Epithelial cell of prostate (primary cell): ENCODE measurements around the gene SS18L1.

Experiments used
- DNase-seq: peaks from one replicate; pipeline ENCODE4 v3.0.0-alpha.2; 2011; ENCODE audit warnings: low read depth, low spot score
- H3K27ac ChIP-seq: fragments of 450-650 bp; 2 replicates; pipeline ENCODE4 v1.5.1; 2017; ENCODE audit warnings: mild to moderate bottlenecking

SS18L1 gene

DNA sequence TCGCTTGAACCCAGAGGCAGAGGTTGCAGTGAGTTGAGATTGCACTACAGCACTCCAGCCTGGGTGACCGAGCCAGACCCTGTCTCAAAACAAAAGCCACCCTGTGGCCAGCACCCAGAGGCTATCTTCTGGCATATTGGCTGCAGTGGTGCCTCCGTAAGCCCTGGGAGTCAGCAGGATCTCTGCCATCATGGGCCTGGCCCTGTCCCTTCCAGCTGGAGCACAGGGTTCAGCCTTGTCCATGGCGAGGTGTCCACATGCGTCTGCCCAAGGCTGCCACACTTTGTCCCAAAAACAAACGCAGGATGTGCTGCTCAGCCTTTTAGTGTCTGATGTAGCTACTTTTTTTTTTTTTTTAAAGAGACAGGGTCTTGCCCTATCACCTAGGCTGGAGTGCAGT lies 23.9 kb downstream of the SS18L1 start:
- no peak for DNase-seq
- no peak overlapping the region for H3K27ac ChIP-seq

DNA sequence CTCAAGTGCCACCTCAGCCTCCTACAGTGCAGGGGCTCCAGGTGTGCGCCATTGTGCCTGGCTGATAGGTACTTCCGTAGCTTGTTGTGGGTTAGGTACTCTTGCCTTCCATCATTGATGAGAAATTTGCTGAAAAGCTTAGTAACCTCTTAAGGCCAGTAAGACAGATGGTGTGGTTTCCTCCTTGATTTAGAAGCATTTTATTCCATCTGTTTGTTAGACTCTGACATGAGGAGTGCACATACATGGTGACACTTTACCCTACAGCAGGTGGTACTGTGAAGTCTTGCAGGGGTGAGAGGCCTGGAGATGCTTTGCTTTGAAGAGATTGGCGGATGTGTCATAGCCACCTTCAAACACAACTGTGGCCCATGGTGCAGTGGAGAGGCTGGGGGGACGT lies 24.5 kb downstream of the SS18L1 start:
- DNase-seq, result no peak
- no peak overlapping the region for H3K27ac ChIP-seq

DNA sequence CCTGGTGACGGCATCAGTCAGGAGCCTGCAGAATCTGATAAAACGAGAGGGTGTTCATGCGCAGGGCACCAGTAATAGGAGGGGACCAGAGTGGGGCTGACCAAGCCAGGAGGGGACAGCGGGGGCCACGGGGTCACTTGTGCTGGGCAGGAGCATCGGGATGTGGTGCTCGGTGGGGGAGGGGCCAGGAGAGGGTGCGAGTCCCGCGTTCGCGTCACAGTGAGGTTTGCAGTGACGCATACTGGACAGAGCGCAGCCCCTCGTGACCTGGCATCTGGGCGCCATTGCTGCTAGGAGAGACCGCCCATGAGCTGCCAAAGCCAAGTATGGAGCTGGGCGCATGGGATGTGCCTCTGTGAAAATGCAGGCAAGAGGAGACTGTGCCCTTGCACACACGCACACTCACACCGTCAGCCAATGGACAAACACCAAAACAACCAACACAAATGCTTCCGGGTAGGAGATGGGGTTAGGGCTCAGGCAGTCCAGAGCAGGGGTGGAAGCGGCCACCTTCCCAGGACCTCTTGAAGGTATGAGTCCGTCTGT lies 25.4 kb downstream of the SS18L1 start:
- H3K27ac ChIP-seq, result no peak overlapping the region
- DNase-seq, result no peak

DNA sequence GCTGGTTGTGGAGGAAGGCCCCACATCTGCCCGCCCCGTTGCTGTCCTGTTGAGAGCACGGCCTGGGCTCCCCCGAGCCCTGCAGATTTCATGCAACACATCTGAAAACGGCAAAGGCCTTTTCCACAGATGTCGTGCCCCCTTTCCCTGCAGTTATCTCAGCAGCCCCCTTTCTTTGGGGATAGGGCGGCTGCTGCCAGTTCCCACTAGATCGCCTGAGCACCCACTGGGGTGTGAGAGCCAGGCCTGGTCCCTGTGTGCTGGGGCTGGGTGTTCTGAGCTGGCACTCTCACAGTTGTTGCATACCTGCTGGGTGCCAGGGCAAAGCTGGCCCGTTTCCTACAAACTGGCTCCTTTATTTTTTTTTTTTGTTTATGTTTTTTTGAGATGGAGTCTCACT lies 27.0 kb downstream of the SS18L1 start:
- no peak overlapping the region for H3K27ac ChIP-seq
- no peak for DNase-seq

DNA sequence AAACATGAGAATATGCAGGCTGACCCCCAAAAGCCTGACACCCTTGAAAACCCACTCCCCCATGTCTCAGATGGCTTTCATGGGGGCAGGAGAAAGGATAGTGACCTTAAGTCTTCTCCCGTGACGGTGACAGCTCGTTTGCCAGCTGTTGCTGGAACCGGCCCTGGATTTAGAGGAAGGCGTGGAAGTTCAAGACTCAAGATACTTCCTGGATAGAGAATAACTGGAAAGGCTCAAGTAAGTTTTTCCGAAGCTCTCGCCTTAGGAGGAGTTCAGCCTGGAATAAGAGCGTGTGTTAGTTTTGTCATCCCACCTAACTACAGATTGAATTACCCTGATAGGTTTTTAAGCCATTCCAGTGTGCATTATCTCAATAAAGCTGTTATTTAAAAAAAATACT lies 27.7 kb downstream of the SS18L1 start:
- no peak overlapping the region for H3K27ac ChIP-seq

DNA sequence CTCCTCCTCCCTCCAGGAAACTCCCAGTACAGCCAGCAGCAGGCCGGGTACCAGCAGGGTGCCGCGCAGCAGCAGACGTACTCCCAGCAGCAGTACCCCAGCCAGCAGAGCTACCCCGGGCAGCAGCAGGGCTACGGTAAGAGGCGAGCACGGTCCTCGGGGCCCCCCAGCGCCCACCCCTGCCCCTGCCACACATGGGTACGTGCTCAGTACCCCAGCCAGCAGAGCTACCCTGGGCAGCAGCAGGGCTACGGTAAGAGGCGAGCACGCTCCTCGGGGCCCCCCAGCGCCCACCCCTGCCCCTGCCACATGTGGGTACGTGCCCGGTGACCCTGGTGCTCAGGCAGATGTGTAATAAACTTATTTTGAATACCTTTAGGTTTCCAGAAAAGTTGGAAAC lies 29.1 kb downstream of the SS18L1 start:
- H3K27ac ChIP-seq, result no peak overlapping the region
- DNase-seq, result no peak

More for the DNA sequence above, 27.7 kb downstream of the SS18L1 start:
- no peak for DNase-seq

DNA sequence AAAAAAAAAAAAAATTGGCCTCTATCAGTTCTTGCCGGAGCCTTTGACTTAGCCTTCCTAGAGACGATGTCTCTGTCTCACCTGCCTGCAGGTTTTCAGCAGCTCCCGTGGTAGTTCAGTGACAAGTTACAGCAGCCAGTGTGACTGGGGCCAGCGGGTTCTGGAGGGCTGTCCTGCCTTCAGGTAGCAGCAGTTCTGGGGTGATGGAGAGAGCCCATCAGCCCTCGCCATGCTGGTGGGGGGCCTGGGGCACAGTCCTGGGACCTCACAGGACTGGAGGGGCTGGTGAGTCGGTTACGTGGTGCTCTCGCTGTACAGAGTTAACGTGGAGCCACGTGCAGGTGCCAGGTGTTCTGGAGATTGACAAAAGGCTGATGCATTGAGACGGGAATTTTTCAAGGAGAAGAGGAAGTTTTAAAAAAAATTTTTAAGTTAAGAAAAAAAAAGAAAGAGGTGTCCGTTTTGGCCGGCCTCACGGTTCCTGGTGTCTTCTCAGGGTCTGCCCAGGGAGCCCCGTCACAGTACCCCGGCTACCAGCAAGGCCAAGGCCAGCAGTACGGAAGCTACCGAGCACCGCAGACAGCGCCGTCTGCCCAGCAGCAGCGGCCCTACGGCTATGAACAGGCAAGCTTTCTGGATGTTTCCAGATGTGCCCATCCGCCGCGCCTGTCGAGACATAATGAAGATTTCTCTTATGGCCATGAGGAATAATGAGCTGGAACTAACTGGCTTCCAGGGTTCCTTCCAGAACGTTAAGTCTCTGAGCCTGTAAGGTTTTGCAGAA lies 30.6 kb downstream of the SS18L1 start:
- no peak for DNase-seq
- no peak overlapping the region for H3K27ac ChIP-seq

DNA sequence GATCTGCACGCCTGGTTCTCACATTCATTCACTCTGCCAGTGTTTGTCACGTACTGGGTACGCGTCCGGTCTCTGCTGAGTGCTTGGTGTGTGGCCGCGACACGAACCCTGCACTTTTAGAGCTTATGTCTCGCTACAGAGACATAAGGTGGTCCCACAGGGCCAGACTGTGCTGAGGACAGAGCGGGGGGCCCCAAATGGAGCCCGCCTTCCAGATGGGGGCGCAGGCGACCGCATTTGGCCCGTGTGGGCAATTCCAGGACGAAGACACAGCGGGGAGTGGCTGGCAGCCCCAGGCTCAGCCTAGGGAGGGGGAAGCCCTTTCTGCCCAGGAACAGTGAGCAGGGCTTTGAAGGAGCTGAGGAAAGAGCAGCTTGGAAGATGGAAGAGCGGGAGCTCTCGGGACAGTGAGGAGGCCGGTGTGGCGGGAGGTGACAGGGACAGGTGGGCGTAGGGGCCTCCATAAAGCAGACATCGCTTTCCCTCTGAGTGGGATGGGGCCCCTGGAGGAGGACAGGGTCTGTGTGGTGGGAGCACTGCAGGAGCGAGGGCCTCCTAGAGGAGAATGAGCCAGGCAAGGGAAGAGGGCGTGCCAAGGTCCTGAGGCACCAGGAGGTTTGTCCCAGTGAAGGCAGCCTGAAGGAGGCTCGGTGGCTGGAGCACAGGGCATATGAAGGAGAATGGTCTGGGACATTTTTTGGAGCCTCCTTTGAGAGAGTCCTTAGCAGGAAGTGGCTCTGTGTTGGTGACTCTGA lies 31.5 kb downstream of the SS18L1 start:
- no peak overlapping the region for H3K27ac ChIP-seq

DNA sequence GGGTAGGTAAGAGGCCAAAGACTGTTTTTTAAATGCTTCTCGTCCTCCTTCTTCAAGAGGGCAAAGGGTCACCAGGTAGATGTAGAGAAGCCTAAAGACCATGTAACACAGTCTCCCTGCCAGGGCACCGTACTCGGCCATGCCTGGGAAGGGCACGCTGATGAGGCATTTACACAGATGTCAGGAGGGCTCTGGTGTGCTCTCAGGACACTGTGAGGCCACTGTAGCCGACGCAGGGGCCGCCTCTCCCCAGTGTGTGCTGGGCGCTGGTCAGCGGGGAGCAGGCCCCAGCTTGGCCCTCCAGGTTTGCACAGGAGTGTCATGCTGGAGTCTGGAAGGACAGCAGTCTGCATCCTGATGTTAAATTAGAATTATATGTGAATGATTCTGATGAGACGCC lies 32.1 kb downstream of the SS18L1 start:
- H3K27ac ChIP-seq, result no peak overlapping the region
- DNase-seq, result no peak

More for the DNA sequence above, 31.5 kb downstream of the SS18L1 start:
- DNase-seq, result no peak

DNA sequence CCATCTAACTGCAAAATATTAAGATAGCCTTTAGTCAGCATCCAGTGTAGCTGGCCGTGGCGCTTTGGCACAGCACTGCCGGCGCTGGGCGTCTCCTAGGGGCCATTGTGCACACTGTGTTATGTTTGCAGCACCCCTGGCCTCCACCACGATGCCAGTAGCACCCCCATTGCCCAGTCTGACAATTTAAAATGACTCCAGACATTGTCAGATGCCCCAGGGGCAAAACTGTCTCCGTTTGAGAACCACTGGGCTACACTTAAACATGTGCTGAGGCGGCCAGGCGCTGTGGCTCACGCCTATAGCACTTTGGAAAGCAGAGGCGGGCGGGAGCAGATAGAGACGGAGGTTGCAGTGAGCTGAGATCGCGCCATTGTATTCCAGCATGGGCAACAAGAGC lies 33.3 kb downstream of the SS18L1 start:
- H3K27ac ChIP-seq, result no peak overlapping the region
- DNase-seq, result no peak

DNA sequence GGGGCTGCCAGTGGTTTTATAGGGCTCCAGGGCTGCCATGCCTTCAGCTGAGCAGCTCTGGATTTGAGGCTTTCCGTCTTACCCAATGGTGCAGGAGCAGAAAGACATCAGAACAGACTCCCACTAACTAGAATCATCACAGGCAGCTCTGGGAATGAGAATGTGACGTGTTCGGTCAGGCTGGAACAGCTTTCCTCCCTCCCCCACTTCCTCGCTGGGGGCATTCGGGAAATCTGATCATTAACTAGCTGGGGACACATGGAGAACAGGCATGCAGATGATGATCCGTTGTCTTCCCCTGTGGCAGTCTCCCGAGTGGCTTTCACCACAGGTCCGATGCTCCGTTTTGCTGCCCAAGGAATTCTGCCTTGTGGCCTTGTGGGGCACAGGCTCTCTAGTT lies 33.7 kb downstream of the SS18L1 start:
- no peak overlapping the region for H3K27ac ChIP-seq
- DNase-seq, result no peak

DNA sequence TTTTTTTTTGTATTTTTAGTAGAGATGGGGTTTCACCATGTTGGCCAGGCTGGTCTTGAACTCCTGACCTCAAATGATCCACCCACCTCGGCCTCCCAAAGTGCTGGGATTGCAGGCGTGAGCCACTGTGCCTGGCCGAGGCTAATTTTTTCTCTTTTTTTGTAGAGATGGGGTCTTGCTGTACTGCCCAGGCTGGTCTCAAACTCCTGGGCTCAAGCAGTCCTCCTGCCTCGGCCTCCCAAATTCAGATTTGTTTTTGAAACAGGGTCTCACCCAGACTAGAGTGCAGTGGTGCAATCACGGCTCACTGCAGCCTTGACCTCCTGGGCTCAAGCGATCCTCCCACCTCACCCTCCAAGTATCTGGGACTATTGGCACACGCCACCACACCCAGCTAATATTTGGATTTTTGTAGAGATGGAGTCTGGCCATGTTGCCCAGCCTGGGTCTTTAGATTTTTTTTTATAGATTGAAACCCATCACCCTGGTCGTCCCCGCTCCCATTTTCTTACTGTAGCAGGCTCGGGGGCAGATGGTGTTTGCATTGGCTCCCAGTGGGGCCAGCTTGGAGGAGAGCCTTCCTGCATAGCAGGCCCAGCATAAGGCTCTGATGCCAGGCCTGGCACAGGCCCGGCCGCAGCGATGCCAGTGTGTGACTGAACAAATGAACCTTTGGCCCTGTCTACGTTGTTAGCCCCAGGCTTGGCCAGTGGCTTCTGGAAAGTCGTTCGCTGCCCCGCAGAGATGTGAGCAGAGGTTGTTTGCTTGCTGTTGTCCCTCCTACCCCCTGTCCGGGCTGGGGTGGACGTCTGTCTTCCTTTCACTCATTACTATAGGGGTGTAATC lies 35.0 kb downstream of the SS18L1 start:
- H3K27ac ChIP-seq, result no peak overlapping the region
- DNase-seq, result no peak

DNA sequence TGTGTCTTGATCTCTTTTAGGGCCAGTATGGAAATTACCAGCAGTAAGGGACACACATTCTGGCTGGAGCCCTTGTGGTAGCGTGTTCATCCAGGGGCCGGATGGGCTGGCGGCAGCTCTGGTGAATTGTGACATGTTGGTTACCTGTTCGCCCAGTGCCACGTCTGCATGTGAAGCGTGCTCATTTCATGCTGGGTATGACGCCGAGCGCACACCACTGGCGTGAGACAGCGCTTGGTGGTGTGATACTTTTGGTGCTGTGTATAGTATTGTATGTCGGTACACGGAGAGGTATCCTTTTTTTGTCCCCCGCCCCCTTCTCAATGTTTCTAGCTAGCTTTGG lies 35.6 kb downstream of the SS18L1 start:
- no peak for DNase-seq
- H3K27ac ChIP-seq, result no peak overlapping the region

DNA sequence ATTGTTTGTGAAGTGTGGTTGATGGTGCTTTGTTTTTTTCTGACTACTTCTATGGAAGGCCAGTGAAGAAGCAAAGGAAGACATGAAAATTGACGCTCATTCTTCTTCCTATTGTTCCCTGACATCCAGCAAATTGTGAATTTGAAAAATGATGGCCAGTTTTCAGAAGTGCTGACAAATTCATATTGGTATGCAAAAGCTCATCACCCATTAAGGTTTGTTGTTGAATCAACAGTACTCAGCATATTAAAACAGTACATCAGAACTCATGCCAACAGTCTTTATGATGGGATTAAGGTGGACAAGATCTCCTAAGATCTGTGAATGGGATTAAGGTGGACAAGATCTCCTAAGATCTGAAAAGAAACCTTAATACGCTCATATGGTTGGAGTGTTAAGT lies 38.2 kb downstream of the SS18L1 start:
- DNase-seq, result no peak
- peak overlapping the region; percentile 78 for H3K27ac ChIP-seq

DNA sequence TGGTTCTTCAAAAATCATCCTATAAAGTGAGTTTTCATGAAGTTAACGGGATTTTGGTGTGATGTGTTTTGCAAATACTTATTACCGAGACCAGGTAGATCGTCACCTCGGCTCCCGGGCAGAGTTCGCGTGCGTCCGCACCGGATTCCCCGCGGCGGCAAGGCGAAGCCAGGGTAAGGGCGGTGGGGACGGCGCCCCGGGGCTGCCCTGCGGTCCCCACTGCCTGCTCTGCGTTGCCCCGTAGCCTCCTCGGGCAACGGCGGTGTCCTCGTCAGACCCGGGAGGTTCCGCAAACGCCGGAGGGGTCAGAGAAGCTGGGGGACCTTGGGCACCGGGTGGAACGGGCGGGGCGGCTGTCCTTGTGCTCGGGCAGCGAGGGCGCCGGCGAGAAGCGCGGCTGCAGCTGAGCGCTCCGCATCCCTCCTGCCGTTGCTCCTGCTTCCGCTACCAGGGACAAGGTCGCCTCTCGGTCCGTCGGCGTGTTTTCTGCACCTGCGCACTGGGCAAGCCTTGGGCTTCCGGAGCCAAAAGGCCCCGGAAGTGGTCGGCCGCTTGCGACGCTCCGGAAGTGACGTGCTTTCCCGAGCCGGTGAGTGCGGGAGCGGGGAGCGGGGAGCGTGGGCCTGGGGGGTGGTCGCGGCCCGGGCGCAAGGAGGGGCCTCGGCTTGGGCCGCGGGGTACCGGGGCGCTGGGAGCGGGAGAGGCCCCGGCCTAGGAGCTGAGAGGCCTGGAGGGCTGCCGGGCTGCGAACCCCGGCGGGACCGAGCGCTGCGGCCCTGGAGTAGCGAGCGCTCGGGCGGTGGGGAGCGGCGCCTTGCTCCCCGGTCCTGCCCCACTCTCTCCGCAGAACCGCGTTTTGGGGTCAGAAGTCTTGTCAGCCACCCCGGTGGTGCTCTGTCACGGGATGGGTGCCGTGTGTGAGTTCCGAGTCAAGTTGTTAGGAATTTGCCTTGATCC lies 39.2 kb downstream of the SS18L1 start, which contains the start of gene MTG2:
MTG2 (plus strand) TSS at position 560 of the 957 bp plus-strand sequence. CDS start 10,393 bp downstream, outside the sequence.
- peak; percentile 68 for DNase-seq
- peak within 1 kb of the TSS; percentile 78 for H3K27ac ChIP-seq

DNA sequence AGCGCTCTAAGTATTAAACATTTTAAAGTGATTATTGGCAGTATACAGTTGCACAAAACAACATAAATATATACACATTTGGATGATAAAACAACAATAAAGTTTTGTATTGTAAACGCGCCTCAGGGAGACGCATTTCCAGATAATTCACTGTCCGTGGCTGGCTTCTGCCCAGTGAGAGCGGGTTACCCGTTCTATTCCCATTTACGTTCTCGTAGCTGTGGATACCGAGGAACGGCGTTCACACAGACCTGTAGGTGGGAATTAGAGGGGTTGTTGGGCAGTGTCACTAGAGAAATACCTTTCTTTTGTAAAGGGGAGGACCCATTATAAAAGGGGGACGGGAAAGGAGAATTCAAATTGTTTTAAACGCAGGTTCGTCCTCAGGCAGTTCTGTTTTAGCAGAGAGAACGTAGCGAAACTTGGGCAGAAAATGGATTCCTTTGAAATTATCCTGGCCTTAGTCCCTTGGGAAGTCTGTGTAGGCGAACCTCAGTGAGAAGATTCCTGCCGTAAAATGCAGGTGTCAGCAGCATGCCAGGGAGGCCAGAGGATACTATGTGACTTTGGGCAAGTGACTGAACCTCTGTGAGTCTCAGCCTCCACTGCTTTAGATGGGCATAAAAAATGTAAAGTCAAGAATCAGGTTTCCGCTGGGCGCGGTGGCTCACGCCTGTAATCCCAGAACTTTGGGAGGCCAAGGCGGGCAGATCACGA lies 40.0 kb downstream of the SS18L1 start:
- H3K27ac ChIP-seq, result peak overlapping the region; percentile 78
- DNase-seq, result no peak

DNA sequence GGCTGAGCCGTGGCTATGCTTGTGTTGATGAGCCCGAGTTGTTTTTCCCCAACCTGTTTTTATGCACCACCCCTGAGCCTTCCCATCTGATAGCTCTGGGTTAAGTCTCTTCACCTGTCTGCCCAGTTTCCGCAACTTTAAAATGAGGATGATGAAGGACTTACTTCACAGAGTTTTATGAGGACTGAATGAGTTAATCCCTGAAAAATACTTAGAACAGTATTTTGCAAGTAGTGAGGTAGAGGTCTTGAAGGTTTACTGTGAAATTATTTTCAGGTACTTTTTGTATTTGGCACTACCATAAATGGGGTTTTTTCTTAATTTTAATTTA lies 42.5 kb downstream of the SS18L1 start:
- no peak for DNase-seq
- no peak overlapping the region for H3K27ac ChIP-seq

DNA sequence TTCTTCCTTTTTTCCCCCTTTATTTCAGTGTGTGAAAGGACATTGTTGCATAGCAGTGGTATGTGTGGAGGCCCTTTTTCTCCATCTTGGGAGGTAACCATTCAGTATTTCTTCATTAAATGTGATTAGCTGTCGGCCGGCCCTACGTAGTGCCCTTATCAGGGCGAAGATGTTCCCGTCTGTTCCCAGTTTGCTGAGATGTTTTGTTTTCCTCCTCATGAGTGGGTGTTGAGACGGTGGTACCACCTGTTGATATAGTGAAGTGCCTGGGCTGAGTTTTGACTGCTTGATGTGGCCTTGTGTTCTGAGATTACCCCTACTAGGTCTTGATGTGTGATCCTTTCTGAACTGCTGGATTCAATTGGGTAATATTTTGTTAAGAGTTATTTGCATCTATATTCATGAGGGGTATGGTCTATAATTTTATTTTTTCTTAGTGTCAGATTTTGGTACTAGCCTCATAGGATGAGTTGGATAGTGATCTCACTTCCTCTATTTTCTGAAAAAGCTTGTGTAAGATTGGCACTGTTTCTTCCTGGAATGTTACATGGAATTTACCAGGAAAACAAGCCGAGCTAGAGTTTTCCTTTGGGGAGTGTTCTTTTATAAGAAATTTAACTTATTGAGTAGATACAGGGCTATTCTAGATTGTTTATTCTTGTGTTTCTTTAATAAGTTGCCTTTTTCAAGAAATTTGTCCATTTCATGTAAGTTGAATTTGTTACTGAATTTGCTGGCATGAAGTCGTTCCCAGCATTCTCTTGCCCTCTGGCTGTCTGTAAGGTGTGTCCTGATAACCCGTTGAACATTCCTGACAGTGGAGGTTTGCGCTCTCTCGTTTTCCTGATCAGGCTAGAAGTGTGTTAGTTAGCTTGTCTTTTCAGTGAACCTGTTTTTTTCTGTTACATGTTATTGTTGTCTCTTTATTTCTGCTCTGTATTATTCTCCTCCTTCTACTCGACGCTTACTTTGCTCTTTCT lies 43.6 kb downstream of the SS18L1 start:
- peak overlapping the region; percentile 15 for H3K27ac ChIP-seq
- DNase-seq, result no peak
